Measurements from ENCODE around the gene KRT38.

The KRT38 gene

GRCh38 chr17:41417576-41418015, 23.2 kb downstream of the KRT38 start:
- no peak for TF ChIP-seq CTCF (IDR thresholded peaks at IDR 0.05; ENCODE audit: low read depth, low read length)
- H3K4me3 ChIP-seq (ENCODE audit: low read depth, low read length): no peak overlapping the region

GRCh38 chr17:41417127-41417526, 23.7 kb downstream of the KRT38 start:
- no peak for TF ChIP-seq CTCF (IDR thresholded peaks at IDR 0.05; ENCODE audit: low read depth, low read length)

GRCh38 chr17:41416479-41416878, 24.3 kb downstream of the KRT38 start:
- TF ChIP-seq CTCF (IDR thresholded peaks at IDR 0.05; ENCODE audit: low read depth, low read length): no peak

More at GRCh38 chr17:41417127-41417526, 23.7 kb downstream of the KRT38 start:
- H3K4me3 ChIP-seq (ENCODE audit: low read depth, low read length): no peak overlapping the region

GRCh38 chr17:41415833-41416335, 24.9 kb downstream of the KRT38 start:
- no peak for TF ChIP-seq CTCF (IDR thresholded peaks at IDR 0.05; ENCODE audit: low read depth, low read length)

More at GRCh38 chr17:41416479-41416878, 24.3 kb downstream of the KRT38 start:
- no peak overlapping the region for H3K4me3 ChIP-seq (ENCODE audit: low read depth, low read length)

GRCh38 chr17:41415411-41415810, 25.4 kb downstream of the KRT38 start:
- H3K4me3 ChIP-seq (ENCODE audit: low read depth, low read length): no peak overlapping the region
- no peak for TF ChIP-seq CTCF (IDR thresholded peaks at IDR 0.05; ENCODE audit: low read depth, low read length)

More at GRCh38 chr17:41415833-41416335, 24.9 kb downstream of the KRT38 start:
- no peak overlapping the region for H3K4me3 ChIP-seq (ENCODE audit: low read depth, low read length)

- no peak for TF ChIP-seq CTCF (IDR thresholded peaks at IDR 0.05; ENCODE audit: low read depth, low read length)
- H3K4me3 ChIP-seq (ENCODE audit: low read depth, low read length): no peak overlapping the region
Measured at GRCh38 chr17:41413982-41414381, 26.8 kb downstream of the KRT38 start.

- no peak for TF ChIP-seq CTCF (IDR thresholded peaks at IDR 0.05; ENCODE audit: low read depth, low read length)
- H3K4me3 ChIP-seq (ENCODE audit: low read depth, low read length): no peak overlapping the region
Measured at GRCh38 chr17:41413353-41413957, 27.3 kb downstream of the KRT38 start.

Data from WI38 (cell line).